Measurements from ENCODE around the gene LIX1L.
"Not testable (repeated sequence)": the region's sequence is repeated elsewhere in the genome, so short reads cannot be mapped to it uniquely, and the experiment has no call there.

Gene LIX1L

DNA sequence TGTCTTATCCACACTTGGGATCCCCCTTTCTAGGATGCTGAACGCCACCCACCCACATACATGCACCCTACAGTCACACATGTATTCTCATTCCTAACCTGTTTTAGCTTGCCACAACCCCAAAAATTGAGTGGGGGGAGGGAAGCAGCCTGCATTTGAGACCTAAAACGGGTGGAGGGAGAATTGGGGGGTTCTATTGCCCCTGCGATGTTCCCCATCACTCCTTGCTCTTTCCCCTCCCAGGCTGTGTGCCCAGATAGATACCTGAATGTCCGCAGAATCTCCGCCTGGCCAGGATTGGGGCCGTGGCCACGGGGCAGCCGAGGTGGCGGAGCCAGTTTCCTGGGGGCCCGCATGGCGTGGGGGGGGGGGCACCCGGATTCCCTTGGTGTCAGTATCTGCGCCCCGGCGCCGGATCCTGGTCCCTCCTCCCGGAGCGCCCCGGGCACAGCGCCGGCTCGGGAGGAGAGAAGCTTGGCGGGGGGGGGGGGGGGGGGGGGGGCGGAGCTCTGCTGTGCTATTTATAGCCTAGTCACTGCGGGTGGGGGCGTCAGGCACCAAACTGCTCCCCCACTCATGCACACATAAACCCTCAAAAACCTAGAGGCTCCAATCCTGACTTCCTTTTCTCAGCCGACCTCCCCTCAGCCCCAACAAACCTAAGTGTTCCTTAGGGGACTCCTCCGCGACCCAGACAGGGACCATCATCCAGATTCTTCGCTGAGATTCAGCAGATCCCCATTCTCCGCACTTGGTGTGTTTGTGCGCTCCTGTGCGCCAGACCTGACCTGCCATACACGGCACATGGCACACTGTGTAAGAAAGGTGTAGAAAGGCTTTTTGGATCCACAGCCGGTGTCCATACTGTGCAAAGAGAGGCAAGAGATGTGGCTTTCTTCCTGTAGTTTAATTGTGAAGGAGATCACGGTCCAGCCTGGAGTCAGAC lies 4.6 kb upstream of the LIX1L start:
- DNase-seq = peak; percentile 48

DNA sequence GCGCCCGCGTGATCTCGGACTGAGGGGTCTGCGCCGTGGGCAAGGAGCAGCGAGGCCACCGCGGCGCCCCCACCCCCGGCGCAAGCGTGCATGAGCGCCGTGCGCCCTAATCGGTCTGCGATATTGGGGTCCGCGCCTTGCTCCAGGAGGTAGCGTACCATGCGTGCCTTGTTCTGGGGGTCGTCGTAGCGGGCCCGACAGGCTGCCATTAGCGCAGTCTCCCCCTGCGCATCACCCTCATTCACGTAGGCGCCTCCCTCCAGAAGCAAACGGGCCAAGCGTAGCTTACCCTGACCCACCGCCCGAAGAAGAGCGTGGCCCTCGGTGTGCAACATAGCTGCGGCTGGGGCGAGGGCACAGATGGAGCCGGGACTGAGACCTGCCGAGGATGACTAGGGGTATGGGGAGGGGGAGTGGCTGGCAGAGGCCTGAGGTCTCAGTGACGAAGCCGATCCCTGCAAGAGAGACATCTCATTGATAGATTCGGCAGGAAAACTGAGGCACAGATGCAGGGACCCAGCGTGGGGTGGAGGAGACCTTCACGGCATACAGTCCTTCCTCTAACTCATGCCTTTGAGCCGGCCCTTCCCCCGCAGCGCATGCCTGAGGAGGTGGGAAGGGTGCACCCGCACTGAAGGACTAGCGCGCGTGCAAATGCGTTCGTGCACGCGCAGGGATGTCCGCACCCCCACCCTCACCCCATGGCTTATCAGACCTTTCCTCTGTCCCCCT lies 3.8 kb upstream of the LIX1L start:
- peak; percentile 71 for DNase-seq

DNA sequence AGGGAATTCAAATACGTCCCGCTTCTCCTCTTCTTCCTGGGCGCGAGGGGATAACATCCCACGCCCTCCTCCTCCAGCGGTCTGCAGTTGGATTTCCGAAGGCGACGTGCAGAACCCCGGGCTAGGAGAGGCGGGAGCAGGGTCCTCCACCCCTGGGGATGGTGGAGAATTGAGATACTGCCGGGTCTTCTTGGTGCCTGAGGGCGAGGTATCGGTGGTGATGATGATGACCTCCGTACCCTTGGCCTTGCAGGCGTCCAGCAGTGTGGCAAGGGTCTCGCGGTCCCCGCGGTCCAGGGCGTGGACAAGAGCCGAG lies 3.2 kb upstream of the LIX1L start:
- DNase-seq = no peak

DNA sequence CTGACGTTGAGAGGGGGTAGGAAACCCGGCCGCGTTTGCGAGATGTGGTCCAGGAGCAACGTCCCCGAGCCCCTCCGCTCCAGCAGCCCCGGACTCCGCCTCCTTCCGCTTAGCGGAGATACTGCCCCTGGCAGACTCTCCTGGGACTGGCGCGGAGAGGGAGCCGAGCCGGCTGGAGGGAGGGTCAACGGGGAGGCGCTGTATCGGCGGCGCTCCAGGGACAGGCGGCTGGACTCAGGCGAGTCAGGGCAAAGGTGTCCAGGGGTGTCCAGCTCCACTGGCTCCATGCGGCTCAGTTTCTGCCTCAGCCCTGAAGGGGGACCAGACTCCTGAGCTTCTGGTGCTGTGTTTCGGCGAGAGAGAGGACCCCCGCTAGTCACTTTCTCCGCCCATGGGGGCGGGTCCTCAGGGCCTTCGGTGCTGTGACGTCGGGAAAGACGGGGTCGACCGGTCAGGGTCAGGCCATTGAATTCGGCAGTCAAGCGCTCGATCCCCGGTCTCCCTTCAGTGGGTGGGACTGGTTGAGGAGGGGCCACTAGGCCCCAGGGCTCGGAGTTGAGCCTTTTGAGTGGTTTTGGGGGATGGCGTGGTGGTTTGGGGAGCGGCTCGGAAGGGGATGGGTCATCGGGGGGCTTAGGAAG lies 2.8 kb upstream of the LIX1L start:
- peak; percentile 45 for DNase-seq

DNA sequence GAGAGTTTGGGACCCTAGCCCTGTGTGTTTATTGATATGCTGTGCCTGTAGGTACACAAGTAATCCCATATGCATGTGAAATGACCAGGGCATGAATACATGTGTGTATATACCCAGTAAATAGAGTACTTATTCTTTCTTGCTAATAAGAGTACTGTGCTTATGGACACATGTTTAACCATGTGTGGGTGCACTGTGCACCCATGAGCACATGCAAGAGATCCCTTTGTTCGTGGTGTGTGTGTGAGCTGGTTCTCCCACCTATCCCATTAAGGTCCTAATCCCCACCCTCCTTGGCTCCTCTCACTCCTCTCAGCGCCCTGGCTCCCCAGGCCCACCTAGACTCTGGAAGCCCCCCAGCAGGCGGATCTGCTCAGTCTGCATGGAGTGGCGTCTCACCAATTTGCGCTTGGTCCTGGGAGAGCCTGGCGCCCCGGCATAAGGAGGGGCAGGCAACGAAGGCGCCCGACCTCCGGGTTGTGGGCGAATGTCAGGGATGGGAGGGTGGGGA lies 2.2 kb upstream of the LIX1L start:
- no peak for DNase-seq

DNA sequence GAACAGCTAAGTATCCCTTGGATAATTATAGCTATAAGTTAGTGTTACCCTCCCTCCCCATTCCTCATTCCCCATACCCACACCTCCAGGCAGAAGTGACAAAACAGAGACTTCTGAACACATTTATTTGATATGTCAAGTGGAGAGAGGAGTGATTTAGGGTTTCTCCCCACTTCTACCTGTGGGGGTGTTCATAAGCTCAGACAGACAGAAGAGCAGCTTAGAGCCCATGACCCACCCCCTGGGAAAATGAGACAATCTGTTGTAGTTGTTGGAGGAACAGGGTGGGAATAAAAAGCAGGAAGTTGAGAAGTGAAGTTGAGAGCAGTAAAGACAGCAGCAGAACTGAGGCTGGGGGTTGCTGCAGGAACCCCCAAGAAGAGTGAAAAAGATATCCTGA lies 1.5 kb upstream of the LIX1L start:
- DNase-seq = no peak

DNA sequence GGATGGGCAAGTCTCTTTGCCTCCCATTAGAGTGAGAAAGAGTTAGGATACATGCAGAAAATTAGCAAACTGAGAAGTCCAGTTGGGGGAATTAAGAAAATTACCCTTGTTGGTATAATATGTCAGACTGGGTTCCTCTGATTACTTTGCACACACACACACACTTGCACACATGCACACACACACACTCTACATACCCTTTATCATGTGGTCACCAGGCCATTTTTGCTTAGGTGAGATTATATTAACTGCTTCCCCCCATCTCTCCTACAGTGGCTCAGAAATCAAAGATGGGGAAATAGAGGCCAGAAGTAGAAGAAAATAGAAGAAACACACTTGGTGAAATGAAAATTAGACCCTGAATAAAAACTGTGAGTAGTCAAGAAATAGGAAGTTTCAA lies 917 bp upstream of the LIX1L start:
- DNase-seq = no peak

DNA sequence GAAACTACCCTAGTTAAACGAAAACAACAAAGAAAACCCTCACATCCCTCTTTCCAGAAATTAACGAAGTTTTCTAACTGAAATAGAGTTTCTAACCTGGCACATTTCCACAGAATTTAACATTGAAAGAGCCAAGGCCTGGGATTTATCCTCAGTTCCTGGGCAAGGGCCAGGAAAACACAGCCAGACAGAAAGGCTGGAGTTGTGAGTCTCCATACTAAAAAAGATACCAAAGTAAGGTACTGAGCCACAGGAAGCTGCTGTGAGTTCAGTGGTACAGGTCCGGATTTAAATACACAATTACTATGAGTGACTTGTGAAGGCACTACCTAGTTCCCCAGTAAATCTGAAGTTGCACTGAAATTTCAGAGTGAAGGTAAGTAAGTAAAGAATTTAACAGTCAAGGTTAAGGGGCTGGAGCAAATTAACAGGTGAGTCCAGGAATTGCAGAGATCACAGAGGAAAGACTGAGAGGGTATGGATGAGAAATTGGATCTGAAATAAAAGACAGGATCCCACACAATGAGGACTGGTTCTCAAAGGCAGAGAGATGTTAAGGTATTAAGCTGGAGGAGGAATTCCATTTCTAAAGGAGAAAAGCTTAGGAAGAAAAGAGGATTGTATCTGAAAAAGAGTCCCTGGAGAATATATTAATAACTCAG lies 905 bp downstream of the LIX1L start:
- DNase-seq = no peak

DNA sequence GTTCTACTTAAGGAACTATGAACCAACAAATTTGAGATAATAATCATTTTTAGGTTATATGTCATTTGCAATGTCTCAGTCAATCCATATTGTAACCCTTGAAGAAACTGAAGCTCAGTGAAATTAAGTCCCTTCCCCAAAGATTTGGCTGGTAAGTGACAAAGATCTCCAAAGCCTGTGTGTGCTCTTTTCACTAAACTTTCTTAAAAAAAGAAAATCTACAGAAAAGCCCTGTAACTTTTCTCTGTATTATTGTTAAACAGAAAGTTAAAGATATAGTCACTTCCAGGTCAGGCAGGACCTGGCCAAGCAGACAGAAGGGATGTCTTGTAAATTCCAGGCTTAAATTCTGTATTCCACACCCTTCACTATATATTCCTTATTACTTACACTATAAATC lies 1.5 kb downstream of the LIX1L start:
- DNase-seq = no peak

DNA sequence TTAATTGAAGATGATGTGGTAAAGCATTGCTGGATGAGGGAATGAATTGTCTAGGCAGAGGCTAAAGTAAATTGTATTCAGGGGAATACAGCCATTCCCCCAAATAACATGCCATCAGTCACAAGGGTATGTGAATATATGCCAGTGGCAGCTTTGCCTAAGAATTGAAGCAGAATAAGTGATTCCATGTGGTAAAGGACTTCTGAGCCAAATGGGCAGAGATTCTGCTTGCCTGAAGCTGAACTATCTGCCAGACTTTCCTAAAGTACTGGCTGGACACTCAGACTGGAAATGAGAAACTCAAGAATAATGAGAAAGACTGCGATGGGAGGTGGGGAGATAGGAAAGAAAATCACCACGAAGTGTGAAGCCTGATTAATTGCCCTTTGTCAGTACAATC lies 2.4 kb downstream of the LIX1L start:
- no peak for DNase-seq

DNA sequence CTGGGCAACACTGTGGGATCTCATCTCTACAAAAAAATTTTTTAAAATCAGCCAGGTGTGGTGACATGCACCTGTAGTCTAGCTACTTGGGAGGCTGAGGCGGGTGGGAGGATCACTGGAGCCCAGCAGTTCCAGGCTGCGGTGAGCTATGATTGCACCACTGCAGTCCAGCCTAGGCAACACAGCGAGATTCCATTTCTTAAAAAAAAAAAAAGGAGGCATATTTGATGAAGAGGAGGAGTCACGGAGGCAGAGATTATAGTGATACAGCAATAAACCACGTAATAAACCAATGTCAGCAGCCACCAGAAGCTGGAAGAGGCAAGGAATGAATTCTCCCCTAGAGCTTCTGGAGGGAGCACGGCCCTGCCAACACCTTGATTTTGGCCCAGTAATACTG lies 4.0 kb downstream of the LIX1L start:
- no peak for DNase-seq

DNA sequence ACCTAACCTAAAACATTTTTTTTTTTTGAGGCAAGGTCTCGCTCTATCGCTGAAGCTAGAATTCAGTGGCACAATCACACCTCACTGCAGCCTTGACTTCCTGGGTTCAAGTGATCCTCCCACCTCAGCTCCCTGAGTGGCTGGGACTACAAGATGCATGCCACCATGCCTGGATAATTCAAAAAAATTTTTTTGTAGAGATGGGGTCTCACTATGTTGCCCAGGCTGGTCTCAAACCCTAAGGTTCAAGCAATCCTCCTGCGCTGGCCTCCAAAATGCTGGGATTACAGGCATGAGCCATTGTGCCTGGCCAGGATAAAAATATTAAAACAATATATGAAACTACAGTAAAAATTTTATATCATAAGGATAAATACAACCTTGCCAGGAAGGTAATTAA lies 4.9 kb downstream of the LIX1L start:
- no peak for DNase-seq

DNA sequence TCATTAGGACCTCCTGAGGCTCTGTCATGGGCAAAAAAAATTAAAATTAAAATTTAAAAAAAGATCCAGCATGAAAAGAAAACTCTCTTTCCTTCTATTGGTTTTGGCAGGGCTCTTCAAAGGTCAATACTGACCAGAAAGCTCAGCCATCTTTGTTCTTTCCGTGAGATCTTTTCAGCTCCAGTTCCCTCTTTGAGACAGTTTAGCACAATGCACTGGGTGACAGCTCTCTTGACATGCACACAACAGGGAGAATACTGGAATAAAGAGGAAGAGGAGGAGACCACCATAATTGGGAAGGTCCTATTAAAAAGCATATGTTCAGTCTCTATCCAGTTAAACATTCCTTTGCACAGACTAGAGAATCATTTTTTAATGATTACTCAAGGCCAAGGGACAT lies 6.3 kb downstream of the LIX1L start:
- no peak for DNase-seq

DNA sequence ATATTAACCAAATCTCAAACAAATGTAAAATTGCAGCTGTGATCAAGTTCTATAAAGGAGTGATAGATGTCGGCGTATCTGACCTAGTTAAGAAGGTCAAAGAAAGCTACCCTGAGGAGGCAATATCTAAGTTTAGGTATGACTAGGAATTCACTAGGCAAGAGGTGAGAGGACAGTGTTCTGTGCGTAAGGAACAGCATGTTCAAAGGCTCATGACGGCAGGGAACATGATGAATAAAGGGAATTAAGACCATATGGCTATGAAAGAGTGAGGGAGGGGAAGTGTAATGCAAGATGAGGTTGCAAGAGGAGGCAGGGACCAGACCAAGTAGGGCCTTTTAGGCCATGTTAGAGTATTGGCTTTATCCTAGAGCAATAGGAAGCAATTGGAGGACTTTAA lies 8.6 kb downstream of the LIX1L start:
- no peak for DNase-seq

DNA sequence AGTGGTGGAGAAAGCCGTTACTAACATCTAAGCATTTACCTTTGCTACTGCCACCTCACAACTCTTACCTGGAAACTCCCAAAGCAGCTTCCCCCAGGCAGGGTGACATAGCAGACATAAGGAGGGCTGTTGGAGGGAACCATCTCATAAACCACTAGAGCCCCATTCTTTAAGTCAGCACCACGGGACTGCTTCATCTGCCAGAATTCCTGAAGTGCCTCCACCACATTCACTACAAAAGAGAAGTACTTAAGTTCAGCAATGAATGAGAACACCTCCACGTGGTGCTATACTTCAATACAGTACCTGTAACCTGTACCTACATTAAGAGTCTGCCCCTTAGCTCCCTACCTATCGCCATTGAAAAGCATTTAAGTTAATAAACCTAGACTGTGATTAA lies 10.3 kb downstream of the LIX1L start:
- no peak for DNase-seq

DNA sequence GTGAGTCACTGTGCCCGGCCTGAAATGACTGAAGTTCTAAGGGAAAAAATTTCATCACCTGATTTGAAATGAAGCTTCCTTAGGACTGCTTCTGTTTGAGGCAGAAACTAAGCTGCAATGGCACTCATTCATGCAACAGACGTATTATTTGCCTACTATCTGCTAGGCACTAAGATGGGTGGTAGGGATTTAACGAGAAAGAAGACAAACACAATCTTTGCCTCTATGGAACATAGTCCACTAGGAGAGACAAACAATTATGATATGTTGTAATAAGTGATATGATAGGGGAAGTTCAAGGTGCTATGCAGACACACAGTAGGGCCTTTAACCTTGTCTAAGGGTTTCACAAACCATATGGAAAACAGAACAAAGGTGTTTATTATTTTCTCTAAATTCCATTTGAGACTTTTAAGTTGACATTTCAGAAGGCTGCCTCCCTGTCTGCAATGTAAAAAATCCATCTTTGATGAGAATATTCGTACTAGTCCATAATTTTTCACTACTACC lies 11.3 kb downstream of the LIX1L start:
- DNase-seq = no peak

DNA sequence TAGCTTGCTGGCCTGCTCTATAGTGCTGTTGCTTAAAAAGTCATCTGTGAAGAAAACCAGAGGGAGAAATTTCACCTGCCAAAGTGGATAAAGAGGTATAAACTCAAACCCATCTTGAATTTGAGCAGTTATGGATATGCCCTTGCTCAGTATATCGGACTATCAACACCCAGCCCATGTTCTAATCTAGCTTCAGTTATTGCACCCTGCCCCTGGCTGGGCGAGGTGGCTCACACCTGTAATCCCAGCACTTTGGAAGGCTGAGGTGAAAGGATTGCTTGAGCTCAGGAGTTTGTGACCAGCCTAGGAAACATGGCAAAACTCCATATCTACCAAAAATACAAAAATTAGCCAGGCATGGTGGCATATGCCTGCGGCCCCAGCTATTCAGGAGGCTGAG lies 13.3 kb downstream of the LIX1L start:
- no peak for DNase-seq

DNA sequence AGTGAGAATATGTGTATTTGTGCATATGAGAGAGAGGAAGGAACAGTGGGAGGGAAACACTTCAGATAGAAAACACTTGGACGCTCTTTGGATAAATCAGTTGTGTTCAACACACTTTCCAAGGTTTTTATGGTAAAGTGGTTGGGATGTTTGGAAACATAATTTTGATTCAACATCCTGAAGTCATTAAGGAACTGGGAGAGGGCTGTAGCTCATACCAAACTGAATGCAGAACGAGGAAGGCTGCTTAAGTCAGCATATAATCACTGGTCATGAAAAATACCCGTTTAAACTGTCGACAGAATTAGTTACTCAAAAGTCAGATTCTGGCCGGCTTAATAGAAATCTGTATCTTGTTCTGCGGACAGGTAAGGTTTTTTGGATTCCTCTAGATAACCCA lies 14.9 kb downstream of the LIX1L start:
- DNase-seq = no peak

DNA sequence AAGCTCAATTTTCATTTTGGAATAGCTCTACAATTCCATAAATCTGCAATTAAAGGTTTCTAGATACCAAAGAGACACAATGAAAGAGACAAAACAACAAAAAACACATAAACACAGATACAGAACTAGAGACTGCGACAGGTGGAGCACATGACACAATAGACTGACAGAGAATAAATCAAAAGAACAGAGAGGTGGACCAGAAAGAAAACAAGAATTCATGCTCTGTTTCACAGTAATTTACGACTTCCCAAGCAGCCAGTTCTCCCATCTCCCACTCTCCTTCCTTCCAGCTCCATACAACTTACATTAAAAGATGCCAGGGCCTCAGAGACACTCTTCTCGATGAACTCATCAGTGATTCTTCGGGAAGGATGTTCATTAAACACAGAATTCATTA lies 15.4 kb downstream of the LIX1L start:
- no peak for DNase-seq

DNA sequence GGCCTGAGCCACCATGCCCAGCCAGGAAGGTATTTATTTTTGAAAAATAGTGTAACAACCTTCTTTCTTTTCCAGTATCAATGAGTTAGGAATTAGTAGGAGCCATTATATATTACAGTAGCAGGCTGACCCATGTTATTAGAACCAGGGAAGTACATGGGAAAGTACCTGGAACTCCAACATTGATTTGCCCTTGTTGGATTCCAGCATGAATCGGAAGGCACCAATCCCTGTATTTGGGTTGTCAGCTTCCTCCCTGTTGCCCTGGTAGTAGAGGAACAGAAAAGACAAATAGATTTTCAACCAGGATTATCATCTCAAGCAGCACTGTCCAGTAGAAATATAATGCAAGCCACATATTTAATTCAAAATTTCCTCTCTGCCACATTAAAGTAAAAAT lies 20.4 kb downstream of the LIX1L start:
- no peak for DNase-seq

DNA sequence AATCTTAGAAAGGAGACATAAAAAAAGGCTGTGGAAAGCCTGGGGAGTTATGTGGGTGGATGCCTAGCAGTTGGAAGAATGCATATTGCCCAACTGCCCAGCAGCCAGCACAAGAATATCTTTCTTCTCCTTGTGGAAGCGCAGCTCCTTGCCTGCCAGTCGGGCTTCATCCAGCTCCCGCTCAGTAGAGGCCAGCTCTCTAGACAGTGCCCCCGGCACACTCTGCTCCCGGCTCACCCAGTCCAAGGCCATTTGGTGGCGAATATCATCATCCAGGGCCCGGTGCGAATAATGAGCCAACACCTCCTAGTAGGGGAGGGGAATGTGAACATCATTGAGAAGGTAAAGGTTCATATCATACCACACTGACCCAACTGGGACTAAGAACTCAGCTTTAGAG lies 21.6 kb downstream of the LIX1L start:
- DNase-seq = no peak

DNA sequence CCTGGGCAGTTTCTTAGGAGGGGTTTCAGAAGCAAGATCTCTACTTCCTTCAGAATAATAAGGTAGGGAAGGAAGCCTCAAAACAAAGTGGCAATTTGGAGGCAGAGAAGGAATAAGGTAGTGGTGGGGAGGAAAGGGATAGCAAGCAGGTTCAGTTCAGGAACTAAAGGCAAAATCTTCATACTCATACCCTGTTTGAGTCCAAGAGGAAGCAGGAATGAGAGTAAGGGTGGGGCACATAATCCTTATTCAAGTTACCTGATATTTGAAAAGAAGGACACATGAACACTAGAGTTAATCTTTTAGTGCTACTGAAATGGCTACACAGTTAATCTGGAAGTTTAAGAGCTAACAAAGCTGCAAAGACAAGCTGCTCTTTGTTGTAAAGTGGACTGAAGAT lies 22.1 kb downstream of the LIX1L start:
- no peak for DNase-seq

DNA sequence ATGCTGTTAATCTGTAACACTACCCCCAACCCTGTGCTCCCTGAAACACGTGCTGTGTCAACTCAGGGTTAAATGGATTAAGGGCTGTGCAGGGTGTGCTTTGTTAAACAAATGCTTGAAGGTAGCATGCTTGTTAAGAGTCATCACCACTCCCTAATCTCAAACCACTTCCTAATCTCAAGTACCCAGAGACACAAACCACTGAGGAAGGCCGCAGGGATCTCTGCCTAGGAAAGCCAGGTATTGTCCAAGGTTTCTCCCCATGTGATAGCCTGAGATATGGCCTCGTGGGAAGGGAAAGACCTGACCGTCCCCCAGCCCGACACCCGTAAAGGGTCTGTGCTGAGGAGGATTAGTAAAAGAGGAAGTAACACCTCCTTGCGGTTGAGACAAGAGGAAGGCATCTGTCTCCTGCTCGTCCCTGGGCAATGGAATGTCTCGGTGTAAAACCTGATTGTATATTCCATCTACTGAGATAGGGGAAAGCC lies 25.3 kb downstream of the LIX1L start:
- DNase-seq = not testable (repeated sequence)

Measured in activated naive CD4-positive, alpha-beta T cell treated with anti-CD3 and anti-CD28 coated beads, Interleukin-2, amount 50 U/mL, for 16 hours (primary cell).